Hepatocyte (in vitro differentiated cells): ENCODE data around the gene UVRAG.

Source experiments
- EZH2 ChIP-seq: fragments of 200-600 bp; sonication (generic); IDR thresholded peaks from 2 replicates; pipeline ENCODE4 v1.6.1; 2016; ENCODE audit warnings: antibody characterized with exemption, mild to moderate bottlenecking, borderline replicate concordance
- EZH2phosphoT487 ChIP-seq: fragments of 200-600 bp; sonication (generic); IDR thresholded peaks from one replicate; pipeline ENCODE4 v1.6.1; 2018; ENCODE audit warnings: antibody characterized with exemption, mild to moderate bottlenecking, low read depth, moderate library complexity; ENCODE audit not compliant: unreplicated experiment, severe bottlenecking
- TF ChIP-seq, protein P1 (sequence below): fragments of 200-600 bp; sonication (generic); IDR thresholded peaks from 2 replicates; pipeline ENCODE4 v1.5.1; 2016; ENCODE audit warnings: antibody characterized with exemption, mild to moderate bottlenecking; ENCODE audit not compliant: poor library complexity

DNA sequence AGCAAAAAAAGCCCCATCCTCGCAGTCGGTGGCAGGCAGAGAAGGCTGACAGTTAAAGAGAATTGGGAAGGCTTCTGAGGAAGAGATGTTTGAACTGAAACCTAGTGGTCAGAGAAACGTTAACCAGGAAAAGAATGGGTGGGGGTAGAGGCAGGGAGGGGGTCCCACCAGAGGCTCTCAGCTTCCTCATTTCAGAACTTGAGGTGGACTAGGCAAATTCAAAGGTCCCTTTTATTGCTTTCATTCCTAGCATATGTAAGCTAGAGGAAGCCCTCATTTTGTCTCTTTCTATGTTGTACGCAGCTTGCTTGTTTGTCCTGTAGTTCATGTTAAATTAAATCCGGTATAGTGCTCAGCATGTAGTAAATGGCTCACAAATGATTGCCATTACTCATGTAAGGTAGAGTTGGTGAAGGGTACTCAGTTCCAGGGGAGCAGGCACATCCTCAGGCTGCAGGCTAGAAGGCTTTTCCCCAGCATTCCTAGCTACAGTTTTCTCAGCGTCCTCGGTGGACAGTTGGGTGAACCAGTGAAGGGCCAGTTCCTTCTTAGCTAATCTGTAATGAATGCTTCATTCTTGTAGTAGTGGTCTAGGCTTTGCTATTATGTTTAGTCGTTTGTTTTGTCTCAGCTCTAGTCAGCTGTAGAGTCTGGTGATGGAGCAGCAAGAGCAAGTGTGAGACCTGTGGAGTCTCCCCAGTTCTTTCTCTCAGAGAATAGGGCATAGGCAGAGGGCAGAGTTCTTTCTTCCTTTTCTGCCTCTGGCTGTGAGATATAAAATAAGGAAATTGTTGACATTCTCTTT, 58.6 kb downstream of the UVRAG start:
- TF ChIP-seq EZH2phosphoT487 (no peak), EZH2 (no peak)
- TF ChIP-seq, protein P1, sequence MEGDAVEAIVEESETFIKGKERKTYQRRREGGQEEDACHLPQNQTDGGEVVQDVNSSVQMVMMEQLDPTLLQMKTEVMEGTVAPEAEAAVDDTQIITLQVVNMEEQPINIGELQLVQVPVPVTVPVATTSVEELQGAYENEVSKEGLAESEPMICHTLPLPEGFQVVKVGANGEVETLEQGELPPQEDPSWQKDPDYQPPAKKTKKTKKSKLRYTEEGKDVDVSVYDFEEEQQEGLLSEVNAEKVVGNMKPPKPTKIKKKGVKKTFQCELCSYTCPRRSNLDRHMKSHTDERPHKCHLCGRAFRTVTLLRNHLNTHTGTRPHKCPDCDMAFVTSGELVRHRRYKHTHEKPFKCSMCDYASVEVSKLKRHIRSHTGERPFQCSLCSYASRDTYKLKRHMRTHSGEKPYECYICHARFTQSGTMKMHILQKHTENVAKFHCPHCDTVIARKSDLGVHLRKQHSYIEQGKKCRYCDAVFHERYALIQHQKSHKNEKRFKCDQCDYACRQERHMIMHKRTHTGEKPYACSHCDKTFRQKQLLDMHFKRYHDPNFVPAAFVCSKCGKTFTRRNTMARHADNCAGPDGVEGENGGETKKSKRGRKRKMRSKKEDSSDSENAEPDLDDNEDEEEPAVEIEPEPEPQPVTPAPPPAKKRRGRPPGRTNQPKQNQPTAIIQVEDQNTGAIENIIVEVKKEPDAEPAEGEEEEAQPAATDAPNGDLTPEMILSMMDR: no peak
